WTC11 (cell line): Measurements from ENCODE around the gene BAIAP2. TPM values are rescaled to one million over a fixed set of nuclear protein-coding genes. Genes with fewer than 3 reads are reported as not detected.

Experiments
- ATAC-seq: fragments of 200-7000 bp; cut with Tn5 transposase; 2 replicates; pipeline ENCODE4 v1.10.0; 2021; ENCODE audit warnings: mild to moderate bottlenecking, moderate library complexity
- CTCF ChIA-PET: fragments of 300-600 bp; sonication (Branson Sonifier 250); formaldehyde crosslinking; loops from one replicate; lab custom pipeline; 2021; ENCODE audit warnings: antibody characterized with exemption; lab: Charles Lee
- POLR2A ChIA-PET: fragments of 350-600 bp; sonication (Branson Sonifier 250); formaldehyde crosslinking; loops from one replicate; lab custom pipeline; 2021; ENCODE audit warnings: antibody characterized with exemption; lab: Charles Lee
- DNase-seq: peaks from one replicate; pipeline ENCODE4 v3.0.0; 2021; ENCODE audit warnings: low spot score
- H3K27ac Mint-ChIP-seq: 2 replicates; pipeline ENCODE4 v1.8.0; 2021; ENCODE audit warnings: mixed read lengths
- H3K27me3 Mint-ChIP-seq: 2 replicates; pipeline ENCODE4 v1.8.0; 2021; ENCODE audit warnings: low read depth, mild to moderate bottlenecking, moderate library complexity, mixed read lengths
- H3K36me3 Mint-ChIP-seq: 2 replicates; pipeline ENCODE4 v1.8.0; 2021; ENCODE audit warnings: mixed read lengths
- H3K4me1 Mint-ChIP-seq: 2 replicates; pipeline ENCODE4 v1.8.0; 2022; ENCODE audit warnings: mixed read lengths
- H3K4me3 Mint-ChIP-seq: 2 replicates; pipeline ENCODE4 v1.8.0; 2021; ENCODE audit warnings: mild to moderate bottlenecking, moderate library complexity, mixed read lengths
- H3K9me3 Mint-ChIP-seq: 2 replicates; pipeline ENCODE4 v1.8.0; 2021; ENCODE audit warnings: mixed read lengths
- CBFB ChIP-seq: sonication (generic); formaldehyde crosslinking; IDR thresholded peaks from 2 replicates; pipeline ENCODE4 v1.8.1; 2022; ENCODE audit warnings: mild to moderate bottlenecking, low read depth, missing genetic modification reagents
- CDX4 ChIP-seq: fragments of 250-450 bp; sonication (Bioruptor Pico); IDR thresholded peaks from 2 replicates; pipeline ENCODE4 v1.9.0; 2021; ENCODE audit warnings: moderate library complexity, mild to moderate bottlenecking, inconsistent platforms, borderline replicate concordance
- CREB1 ChIP-seq: sonication (generic); formaldehyde crosslinking; IDR thresholded peaks from 2 replicates; pipeline ENCODE4 v1.8.0; 2023; ENCODE audit warnings: mild to moderate bottlenecking, missing genetic modification reagents
- CTCF ChIP-seq: fragments of 200-600 bp; IDR thresholded peaks from 2 replicates; pipeline ENCODE4 v1.8.0; 2022; ENCODE audit warnings: antibody characterized with exemption
- JUN ChIP-seq: sonication (generic); formaldehyde crosslinking; IDR thresholded peaks from 2 replicates; pipeline ENCODE4 v1.8.0; 2023; ENCODE audit warnings: mild to moderate bottlenecking, missing genetic modification reagents
- MLX ChIP-seq: sonication (generic); formaldehyde crosslinking; IDR thresholded peaks from 2 replicates; pipeline ENCODE4 v1.8.1; 2023; ENCODE audit warnings: mild to moderate bottlenecking, missing genetic modification reagents, moderate library complexity
- MXD4 ChIP-seq: fragments of 250-450 bp; sonication (Bioruptor Pico); IDR thresholded peaks from 2 replicates; pipeline ENCODE4 v1.8.0; 2021; ENCODE audit warnings: mild to moderate bottlenecking, moderate library complexity, borderline replicate concordance
- MYBL2 ChIP-seq: sonication (generic); formaldehyde crosslinking; IDR thresholded peaks from 2 replicates; pipeline ENCODE4 v1.8.1; 2023; ENCODE audit warnings: mild to moderate bottlenecking, moderate library complexity, missing genetic modification reagents
- NR3C1 ChIP-seq: sonication (generic); formaldehyde crosslinking; conservative IDR thresholded peaks from 2 replicates; pipeline ENCODE4 v1.8.1; 2023; ENCODE audit warnings: low read depth, mild to moderate bottlenecking, missing genetic modification reagents
- PRRX2 ChIP-seq: fragments of 250-450 bp; sonication (Bioruptor Pico); IDR thresholded peaks from 2 replicates; pipeline ENCODE4 v1.8.0; 2021; ENCODE audit warnings: mild to moderate bottlenecking
- SOX15 ChIP-seq: fragments of 250-450 bp; sonication (Bioruptor Pico); IDR thresholded peaks from 2 replicates; pipeline ENCODE4 v1.9.0; 2021; ENCODE audit warnings: mild to moderate bottlenecking
- TCF7 ChIP-seq: sonication (generic); formaldehyde crosslinking; IDR thresholded peaks from 2 replicates; pipeline ENCODE4 v1.8.0; 2022; ENCODE audit warnings: mild to moderate bottlenecking, low read depth, missing genetic modification reagents, moderate library complexity
- TP53 ChIP-seq: sonication (generic); formaldehyde crosslinking; IDR thresholded peaks from 2 replicates; pipeline ENCODE4 v1.8.1; 2023; ENCODE audit warnings: mild to moderate bottlenecking, missing genetic modification reagents
- ZNF138 ChIP-seq: sonication (generic); formaldehyde crosslinking; conservative IDR thresholded peaks from 2 replicates; pipeline ENCODE4 v1.8.1; 2022; ENCODE audit warnings: mild to moderate bottlenecking, moderate library complexity, missing genetic modification reagents
- ZNF232 ChIP-seq: sonication (generic); formaldehyde crosslinking; IDR thresholded peaks from 2 replicates; pipeline ENCODE4 v1.8.0; 2022; ENCODE audit warnings: mild to moderate bottlenecking, missing genetic modification reagents
- ZNF263 ChIP-seq: sonication (generic); formaldehyde crosslinking; IDR thresholded peaks from 2 replicates; pipeline ENCODE4 v1.8.1; 2022; ENCODE audit warnings: low read depth, mild to moderate bottlenecking, moderate library complexity, missing genetic modification reagents
- ZNF396 ChIP-seq: fragments of 250-450 bp; sonication (Bioruptor Pico); IDR thresholded peaks from 2 replicates; pipeline ENCODE4 v1.8.0; 2021; ENCODE audit warnings: mild to moderate bottlenecking, moderate library complexity, borderline replicate concordance
- ZNF416 ChIP-seq: fragments of 250-450 bp; sonication (Bioruptor Pico); IDR thresholded peaks from 2 replicates; pipeline ENCODE4 v1.9.0; 2021; ENCODE audit warnings: mild to moderate bottlenecking, inconsistent platforms
- total RNA-seq: library from RNA; stranded (reverse); gene quantifications from 3 replicates; pipeline ENCODE4 v1.2.3, GENCODE V29; 2021
- TF ChIP-seq, protein P1 (sequence below): sonication (generic); formaldehyde crosslinking; IDR thresholded peaks from 2 replicates; pipeline ENCODE4 v1.8.1; 2023; ENCODE audit warnings: mild to moderate bottlenecking, missing genetic modification reagents, moderate library complexity
- TF ChIP-seq, protein P2 (sequence below): sonication (generic); formaldehyde crosslinking; IDR thresholded peaks from 2 replicates; pipeline ENCODE4 v1.8.0; 2022; ENCODE audit warnings: mild to moderate bottlenecking, missing genetic modification reagents

Gene BAIAP2
- total RNA-seq, 1 experiment from 2014 or later = 20.7 TPM

DNA sequence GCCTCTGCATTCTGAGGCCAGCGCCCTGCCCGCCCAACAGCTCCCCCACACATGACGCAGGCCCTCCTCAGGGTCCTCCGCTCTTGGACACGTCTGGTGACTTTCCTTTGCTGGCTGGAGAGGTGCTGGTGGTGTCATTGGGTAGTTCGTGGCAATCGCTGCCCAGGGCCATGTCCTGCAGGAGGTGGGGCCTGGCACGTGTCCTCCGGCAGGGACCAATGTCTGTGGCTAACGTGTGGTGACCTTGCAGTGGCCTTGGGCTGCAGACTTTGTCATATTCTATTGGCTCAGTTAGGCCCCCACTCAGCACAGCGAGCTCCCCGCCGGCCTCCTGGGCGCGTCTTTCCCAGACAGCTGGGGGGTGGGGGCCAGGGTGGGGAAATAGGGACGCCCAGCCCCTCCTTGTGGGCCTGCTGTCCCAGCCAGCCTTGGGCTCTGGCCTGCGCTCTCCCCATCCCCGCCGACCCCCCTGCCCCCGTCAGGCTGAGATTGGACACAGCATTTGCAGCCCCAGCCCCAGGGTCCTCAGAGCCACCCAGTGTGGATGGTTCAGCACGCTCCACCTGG, 78.3 kb downstream of the BAIAP2 start:
- CTCF ChIA-PET = interaction anchor here (0.6 to 4.2 kb wide), 4 partner anchors 11 to 1914 kb away, joined by 3 to 25 read pairs (median 5); no protein-coding TSS in a partner anchor
- Mint-ChIP-seq H3K9me3 (no peaks in the 10 kb centered on the region), H3K36me3 (no peaks in the 10 kb centered on the region), H3K27ac (no peak overlapping the region), H3K4me3 (no peak overlapping the region), H3K27me3 (no peaks in the 10 kb centered on the region), H3K4me1 (no peaks in the 10 kb centered on the region)
- POLR2A ChIA-PET = no interaction called here
- ATAC-seq (no peak), DNase-seq (no peak)
- no peak for TF ChIP-seq CREB1 (CRISPR knock-in tag)
- TF ChIP-seq ZNF263 (CRISPR knock-in tag) = no peak
- TF ChIP-seq MXD4 (CRISPR knock-in tag) = no peak
- no peak for TF ChIP-seq CTCF
- TF ChIP-seq, protein P1, sequence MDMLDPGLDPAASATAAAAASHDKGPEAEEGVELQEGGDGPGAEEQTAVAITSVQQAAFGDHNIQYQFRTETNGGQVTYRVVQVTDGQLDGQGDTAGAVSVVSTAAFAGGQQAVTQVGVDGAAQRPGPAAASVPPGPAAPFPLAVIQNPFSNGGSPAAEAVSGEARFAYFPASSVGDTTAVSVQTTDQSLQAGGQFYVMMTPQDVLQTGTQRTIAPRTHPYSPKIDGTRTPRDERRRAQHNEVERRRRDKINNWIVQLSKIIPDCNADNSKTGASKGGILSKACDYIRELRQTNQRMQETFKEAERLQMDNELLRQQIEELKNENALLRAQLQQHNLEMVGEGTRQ (CRISPR knock-in tag) = no peak
- TF ChIP-seq SOX15 (CRISPR knock-in tag) = no peak
- no peak for TF ChIP-seq JUN (CRISPR knock-in tag)
- no peak for TF ChIP-seq CBFB (CRISPR knock-in tag)
- no peak for TF ChIP-seq NR3C1
- TF ChIP-seq, protein P2, sequence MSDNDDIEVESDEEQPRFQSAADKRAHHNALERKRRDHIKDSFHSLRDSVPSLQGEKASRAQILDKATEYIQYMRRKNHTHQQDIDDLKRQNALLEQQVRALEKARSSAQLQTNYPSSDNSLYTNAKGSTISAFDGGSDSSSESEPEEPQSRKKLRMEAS (CRISPR knock-in tag) = no peak
- no peak for TF ChIP-seq MYBL2 (CRISPR knock-in tag)
- no peak for TF ChIP-seq TCF7 (CRISPR knock-in tag)
- no peak for TF ChIP-seq ZNF138 (CRISPR knock-in tag)
- no peak for TF ChIP-seq ZNF396
- no peak for TF ChIP-seq CDX4
- TF ChIP-seq ZNF416 (CRISPR knock-in tag) = no peak
- TF ChIP-seq PRRX2 (CRISPR knock-in tag) = no peak

GRCh38 chr17:81114351-81115093, 79.6 kb downstream of the BAIAP2 start:
- ChIA-PET CTCF (interaction anchor here (1.2 to 4.2 kb wide), 4 partner anchors 13 to 116 kb away, joined by 3 to 25 read pairs (median 6); no protein-coding TSS in a partner anchor), POLR2A (no interaction called here)
- Mint-ChIP-seq H3K9me3 (no peaks in the 10 kb centered on the region), H3K36me3 (no peaks in the 10 kb centered on the region), H3K4me1 (no peaks in the 10 kb centered on the region), H3K27ac (no peak overlapping the region; the same call in 1 of the 2 replicates), H3K4me3 (no peak overlapping the region), H3K27me3 (no peaks in the 10 kb centered on the region)
- no peak for DNase-seq
- no peak for ATAC-seq
- TF ChIP-seq ZNF232 = no peak
- no peak for TF ChIP-seq ZNF396
- TF ChIP-seq MLX = no peak
- TF ChIP-seq, protein P1 (CRISPR knock-in tag) = no peak
- TF ChIP-seq TP53 (CRISPR knock-in tag) = no peak
